ENCODE data around the gene KBTBD12.
"Not testable (repeated sequence)": the region's sequence is repeated elsewhere in the genome, so short reads cannot be mapped to it uniquely, and the experiment has no call there.

Gene KBTBD12

DNA sequence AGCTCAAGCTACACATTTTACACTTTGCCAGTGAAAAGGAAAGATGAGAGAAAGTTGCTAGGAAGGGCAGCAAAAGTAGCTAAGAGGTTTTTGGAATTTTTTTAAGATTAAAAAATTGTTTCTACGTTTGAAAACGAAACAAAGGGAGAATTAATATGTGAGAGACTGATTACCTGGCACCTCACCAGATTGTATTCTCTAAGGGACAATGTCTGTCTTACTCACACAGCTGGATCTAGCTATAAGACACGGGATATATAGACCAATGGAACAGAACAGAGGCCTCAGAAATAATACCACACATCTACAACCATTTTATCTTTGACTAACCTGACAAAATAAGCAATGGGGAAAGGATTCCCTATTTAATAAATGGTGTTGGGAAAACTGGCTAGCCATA lies 9.5 kb upstream of the KBTBD12 start:
- DNase-seq = no peak

DNA sequence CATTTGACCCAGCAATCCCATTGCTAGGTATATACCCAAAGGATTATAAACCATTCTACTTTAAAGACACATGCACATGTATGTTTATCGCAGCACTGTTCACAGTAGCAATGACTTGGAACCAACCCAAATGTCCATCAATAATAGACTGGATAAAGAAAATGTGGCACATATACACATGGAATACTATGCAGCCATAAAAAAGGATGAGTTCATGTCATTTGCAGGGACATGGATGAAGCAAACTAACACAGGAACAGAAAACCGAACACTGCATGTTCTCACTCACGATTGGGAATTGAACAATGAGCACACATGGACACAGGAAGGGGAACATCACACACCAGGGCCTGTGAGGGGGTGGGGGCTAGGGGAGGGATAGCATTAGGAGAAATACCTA lies 8.4 kb upstream of the KBTBD12 start:
- DNase-seq = not testable (repeated sequence)

DNA sequence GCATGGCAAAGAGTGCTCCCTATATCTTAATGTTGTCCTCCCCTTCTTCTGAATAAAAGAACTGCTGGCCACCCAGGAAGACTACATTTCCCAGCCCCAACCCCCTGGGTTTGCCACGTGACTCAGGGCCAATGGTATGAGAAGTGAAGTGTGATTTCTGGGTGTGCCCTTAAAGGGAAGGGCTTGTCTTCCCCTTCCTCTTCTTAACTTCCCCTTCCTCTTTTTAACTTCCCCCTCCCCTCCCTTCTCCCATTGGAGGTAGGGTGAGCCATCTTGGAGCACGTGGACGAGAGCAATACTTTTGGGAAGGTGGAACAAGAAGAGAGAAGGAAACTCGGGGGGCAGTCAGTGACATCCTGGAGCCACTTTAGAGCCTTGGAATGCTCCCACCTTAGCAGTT lies 6.8 kb upstream of the KBTBD12 start:
- no peak for DNase-seq

DNA sequence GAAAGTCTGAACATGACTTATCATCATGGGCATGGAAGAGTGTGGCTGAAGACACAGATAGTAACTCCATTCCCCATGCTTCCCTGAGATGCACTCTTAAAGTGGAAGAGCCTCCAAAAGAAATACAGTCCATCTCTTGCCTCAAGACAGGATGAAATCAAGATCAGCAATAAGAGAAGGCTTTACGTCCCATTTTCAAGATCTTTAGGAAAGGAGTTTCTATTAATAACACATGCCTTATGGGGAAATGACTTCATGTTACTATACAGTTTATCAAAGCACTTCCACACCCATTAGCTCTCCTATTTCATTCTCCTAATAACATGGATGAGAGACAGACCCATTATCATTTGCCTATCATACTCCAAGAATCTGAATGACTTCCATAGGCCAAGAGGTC lies 6.1 kb upstream of the KBTBD12 start:
- DNase-seq = no peak

DNA sequence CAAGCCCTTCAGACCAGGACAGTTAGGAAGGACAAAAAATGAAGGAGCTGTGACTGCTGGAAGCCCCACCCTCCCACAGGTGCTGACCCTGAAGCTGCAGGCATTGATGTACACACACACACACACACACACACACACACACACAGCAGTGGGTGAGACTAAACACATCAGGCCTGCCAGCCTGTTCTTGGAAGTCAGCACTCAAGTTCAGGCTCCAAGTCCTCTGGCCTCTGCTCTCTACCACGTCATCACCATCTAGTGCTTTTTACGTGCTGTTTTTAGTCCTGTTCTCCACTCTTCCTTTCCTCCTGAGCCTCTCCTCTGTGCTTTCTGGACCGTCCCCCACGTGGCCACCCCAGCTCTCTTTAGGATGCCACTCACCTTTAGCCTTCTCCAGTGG lies 5.4 kb upstream of the KBTBD12 start:
- DNase-seq = no peak

DNA sequence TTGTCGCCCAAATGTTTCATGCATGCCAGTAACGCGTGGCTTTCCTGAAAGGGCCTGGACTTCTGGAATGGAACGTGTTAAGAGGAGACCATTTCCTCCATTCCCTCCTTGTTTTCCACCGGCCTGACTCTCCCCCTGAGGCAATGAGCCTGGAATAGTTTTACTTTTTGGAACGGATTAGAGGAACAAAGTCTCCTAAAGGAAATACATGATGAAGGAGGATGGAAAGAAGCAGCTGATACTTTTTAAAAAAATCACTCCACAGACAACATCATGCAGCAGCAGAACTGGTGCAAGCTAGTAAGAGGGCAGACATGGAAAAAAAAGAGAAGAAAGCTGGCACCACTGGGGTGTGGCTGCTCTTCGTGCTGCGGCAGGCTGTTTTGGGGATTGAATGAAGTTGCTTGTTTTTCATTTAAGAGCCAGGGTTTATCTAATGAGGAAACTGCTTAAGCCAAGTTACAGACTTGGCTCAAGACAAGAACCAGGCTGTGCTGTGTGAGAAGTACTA lies 3.6 kb upstream of the KBTBD12 start:
- no peak for DNase-seq

DNA sequence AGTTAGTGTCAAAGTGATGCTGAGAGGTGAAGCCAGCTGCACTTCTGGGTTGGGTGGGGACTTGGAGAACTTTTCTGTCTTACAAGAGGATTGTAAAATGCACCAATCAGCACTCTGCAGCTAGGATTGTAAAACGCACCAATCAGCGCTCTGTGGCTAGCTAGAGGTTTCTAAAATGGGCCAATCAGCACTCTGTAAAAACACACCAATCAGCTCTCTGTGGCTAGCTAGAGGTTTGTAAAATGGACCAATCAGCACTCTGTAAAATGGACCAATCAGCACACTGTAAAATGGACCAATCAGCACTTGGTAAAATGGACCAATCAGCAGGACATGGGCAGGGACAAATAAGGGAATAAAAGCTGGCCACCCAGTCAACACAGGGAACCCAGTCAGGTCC lies 1.2 kb upstream of the KBTBD12 start:
- DNase-seq = not testable (repeated sequence)

DNA sequence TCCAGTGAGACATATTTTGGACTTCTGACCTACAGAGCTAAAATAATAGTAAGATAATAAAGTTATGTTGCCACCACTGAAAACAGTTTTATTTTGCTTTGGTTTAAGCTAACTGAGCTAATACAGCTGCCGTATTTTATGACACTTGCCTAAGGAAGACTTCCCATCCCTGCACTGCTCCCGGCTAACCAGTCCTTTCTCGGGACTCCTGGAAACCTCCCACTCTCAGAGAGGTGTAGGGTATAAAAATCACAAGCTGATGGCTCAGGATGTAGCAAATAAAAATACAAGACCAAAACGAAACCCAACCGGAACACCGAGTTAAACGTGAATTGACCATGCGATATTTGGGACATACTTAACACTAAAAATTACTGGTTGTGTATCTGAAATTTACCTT lies 448 bp upstream of the KBTBD12 start:
- DNase-seq = no peak

DNA sequence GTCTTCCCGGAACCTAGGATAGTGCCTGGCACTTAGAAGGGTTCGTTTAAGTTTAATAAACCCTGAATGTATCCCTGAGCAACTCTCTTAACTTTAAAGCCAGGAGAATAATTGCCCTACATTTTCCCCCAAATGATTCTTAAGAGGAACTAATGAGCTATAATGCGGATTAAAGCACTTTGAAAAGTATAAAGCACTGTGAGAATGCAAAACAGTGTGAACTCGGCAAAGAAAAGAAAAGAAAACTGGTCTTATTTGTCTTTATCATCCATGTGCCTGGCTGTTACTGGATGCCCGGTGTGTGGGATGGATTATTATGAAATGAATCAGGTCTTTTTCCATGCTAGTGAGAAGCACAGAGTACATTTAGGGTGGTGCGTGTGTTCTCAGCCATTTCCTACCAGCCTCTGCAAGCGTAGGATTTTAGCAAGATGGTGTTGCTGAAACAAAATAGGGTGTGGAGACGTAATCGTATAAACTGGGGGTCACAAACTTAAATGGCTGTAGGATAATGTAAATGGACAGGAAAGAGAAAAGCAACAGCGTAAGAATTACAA lies 983 bp downstream of the KBTBD12 start:
- no peak for DNase-seq

DNA sequence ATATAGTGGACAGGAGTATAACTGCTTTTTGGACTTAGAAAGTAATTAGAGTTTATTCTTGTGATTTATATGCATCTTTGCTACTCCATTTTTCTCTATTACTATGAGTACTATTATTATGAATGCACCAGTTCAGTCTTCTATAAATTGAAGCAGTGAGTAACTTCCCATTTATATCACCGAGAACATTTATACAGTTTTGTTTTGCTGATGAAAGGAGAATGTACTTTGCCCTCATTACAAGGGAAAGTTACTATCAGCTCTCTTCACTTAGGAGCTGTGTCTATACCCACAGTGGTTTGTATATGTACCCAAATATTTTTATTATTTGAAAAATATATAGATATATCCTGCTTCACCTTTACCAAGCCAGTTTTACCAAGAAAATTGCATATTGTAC lies 5.7 kb downstream of the KBTBD12 start:
- DNase-seq = no peak

DNA sequence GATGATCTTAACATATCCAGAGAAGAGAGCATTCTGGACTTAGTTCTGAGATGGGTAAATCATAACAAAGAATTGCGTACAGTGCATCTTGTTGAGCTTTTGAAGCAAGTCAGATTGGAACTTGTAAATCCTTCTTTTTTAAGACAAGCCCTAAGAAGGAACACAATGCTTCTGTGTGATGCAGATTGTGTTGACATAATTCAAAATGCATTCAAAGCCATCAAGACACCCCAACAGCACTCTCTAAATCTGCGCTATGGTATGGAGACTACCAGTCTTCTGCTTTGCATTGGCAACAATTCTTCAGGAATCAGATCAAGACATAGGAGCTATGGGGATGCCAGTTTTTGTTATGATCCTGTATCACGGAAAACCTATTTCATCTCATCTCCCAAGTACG lies 8.6 kb downstream of the KBTBD12 start:
- DNase-seq = no peak

DNA sequence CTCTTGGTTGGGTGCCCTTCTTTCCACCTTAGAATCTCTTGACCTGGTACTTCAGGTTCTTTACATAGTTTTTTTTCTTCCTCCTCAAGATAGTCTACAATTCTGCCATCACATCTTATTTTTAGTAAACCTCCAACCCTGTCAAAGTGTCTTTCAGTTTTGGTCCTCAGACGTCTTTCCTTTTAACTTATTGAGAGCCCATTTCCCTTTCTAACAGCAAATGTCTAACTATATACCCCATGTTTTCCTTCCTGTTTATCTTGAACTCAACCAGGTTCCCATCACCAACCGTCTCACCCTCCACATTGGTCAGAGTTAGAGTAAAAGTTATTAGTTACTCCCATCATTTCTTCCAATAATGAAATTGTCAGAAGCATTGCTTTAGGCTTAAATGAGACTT lies 10.4 kb downstream of the KBTBD12 start:
- DNase-seq = no peak

DNA sequence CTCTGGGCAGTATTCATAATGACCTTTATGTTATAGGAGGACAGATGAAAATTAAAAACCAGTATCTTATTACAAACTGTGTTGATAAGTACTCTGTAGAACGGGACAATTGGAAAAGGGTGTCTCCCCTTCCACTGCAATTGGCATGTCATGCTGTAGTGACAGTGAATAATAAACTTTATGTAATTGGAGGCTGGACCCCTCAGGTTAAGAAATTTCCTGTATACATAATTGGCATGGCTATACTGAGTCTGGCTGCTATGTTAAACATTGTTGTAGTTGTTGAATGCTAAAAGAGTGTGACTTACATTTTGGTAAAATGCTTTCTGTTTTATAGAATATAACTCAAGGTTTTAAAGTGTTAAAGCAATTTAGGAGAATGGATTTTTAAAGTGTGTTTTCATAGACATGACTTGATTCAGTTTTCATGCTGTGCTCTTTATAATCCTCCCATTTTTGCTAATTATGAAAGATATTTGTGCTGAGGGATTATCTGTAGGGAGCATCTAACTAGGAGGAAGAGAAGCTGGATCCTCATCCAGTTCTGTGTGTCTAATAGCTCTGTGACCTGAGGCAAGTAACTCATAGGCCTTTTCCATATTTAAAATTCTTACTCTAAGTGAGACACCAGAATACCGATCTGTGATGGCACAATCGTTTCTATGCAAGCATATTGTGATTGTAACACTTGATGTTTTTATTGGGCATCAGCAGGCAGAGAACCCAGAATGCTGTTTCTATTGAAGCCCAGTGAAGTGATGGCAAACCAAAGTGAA lies 13.0 kb downstream of the KBTBD12 start:
- no peak for DNase-seq

DNA sequence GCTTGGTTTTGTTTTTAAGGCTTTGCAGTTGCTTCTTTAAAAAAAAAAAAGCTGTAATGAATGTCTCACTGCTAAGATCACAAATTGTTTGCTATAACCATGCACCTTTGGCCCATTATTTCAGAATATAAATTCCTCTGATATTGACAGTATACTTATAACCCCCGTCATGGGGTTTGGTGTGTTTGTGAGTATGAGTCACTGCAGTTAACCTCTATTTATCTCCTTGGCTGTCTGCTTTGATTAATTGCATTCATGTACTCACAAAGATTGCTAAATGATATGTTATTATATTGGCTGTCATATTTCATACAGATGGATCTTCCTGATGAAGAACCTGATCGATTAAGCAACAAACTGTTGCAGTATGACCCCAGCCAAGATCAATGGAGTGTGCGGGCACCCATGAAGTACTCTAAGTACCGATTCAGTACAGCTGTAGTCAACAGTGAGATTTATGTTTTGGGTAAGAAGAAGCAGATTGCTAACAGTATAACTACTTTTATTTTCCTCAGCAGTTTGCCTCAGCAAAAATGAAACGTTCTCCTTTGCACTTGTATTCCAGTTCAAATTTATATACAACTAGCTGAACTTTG lies 14.9 kb downstream of the KBTBD12 start:
- DNase-seq = no peak

DNA sequence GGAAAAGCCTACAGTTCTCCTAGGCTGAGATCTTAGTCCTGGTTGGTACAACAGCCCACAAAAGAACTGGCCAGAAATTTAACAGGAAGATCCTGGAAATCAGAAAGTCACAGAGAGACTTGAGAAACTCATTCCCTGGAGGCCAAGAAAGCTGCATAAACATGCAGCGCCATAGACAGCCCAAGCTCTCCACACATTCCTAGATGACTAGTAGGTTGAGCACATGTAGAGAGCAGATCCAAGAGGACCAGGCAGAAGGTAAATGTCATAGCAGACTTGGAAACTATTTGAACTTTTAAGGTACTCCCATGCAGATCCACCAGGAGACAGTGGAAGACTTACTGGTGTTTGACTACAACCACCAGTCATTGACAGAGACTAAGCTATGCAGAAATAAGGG lies 18.4 kb downstream of the KBTBD12 start:
- DNase-seq = no peak

DNA sequence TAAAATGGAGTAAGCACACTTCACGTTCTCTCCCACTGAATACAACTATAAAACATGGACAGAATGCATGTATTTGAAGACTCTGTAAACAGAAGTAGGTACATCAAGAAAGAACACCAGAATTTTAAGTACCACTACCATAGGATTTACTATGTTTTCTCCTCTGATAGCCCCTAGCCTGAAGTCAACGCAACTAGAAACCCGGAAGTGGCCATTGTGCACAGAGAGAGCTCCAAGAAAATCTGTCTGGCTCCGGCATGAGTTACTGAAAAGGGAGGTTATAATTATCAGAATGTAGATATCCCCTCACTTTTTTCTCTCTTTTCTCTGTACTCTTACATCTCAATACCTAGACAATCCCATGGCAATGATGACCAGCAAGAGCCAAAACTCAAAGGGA lies 23.8 kb downstream of the KBTBD12 start:
- no peak for DNase-seq

DNA sequence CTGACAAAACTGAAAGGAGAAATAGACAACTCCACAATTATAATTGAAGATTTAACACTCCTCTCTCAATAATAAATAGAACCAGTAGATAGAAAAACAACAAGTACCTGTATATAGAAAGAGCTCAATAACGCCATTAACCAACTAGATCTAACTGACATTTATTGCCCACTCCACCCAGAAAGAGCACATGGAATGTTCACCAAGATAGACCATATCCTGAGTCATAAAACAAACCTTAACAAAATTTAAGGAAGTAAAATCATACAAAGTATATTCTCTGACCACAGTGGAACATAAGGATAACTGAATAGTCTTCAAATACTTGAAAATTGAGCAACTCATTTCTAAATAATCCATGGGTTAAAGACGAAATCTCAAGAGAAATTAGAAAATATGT lies 25.1 kb downstream of the KBTBD12 start:
- DNase-seq = no peak

DNA sequence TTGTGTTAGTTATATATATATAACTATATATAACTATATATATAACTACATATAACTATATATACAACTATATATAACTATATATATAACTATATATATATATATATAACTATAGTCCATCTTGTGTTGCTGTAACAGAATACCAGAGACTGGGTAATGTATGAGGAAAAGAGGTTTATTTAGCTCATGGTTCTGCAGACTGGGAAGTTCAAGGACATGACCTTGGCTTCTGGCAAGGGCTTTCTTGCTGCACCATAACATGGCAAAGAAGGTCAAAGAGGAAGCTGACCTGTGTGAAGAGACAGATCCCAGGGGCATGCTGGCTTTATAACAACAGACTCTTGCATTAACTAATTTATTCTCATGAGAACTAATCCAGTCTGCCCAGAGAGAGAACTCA lies 27.6 kb downstream of the KBTBD12 start:
- DNase-seq = no peak

DNA sequence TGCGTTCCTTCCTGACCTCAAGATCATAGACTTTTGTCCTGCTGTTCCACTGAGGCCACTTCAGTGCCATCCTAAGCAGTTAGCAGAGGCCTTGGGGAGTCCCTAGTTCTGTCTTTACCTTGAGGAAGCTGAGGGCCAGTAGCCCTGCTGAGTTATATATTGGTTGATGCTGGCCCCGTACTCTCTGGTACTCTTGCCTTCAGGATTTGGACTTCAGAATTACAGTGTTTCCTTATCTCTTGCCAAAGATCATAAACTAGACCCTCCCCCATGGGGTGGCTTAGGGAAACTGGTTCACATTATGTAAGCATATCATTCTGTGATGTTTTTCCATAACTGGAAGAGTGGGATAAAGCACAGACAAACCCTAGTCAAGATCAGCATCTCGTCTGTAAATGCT lies 33.2 kb downstream of the KBTBD12 start:
- no peak for DNase-seq

DNA sequence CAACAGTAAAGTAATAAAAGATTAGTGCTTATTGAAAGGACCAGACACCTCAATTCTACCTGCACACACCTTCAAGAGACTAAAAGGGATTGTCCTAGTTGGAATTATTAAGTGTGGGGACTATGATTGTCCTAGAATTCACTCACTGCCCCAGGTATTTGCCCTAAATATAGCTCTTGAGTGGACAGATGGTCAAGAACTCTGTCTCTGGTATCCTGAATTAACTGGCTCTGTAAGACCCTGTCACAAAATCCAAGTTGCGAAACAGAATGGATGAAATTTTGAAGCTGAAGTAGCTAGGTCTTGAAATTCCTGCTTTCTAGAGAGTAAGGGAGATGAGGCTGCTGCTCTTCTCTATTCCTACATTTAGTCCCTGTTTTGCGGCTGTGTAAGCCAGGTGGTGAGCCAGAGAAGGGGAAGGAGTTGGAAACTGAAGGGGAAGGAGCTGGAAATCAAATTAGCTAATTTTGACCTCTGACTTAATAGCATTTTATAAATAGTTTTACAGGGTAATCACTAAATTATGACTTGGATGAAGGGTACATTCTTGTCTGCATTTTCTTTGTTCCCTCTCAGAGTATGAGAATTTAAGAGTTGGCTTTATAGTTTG lies 34.5 kb downstream of the KBTBD12 start:
- no peak for DNase-seq

DNA sequence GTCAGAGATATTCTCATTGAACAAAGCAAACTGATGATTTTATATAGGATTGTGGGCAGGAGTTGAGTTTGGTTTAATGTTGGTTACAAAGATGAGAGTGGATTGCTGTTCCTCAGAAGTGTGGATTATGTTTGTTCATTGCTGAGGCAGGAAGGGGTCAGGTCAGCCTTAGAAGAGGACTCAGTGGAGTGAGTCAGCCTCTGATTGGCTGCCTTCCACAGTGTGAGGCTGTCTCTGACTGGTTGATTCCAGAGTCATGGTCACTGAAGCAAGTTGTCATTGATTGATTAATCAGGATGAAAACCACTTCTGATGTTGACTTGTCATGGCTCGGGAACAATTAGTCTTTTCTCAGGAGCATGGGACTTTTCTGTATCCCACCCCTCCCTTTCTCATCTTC lies 36.2 kb downstream of the KBTBD12 start:
- DNase-seq = no peak

DNA sequence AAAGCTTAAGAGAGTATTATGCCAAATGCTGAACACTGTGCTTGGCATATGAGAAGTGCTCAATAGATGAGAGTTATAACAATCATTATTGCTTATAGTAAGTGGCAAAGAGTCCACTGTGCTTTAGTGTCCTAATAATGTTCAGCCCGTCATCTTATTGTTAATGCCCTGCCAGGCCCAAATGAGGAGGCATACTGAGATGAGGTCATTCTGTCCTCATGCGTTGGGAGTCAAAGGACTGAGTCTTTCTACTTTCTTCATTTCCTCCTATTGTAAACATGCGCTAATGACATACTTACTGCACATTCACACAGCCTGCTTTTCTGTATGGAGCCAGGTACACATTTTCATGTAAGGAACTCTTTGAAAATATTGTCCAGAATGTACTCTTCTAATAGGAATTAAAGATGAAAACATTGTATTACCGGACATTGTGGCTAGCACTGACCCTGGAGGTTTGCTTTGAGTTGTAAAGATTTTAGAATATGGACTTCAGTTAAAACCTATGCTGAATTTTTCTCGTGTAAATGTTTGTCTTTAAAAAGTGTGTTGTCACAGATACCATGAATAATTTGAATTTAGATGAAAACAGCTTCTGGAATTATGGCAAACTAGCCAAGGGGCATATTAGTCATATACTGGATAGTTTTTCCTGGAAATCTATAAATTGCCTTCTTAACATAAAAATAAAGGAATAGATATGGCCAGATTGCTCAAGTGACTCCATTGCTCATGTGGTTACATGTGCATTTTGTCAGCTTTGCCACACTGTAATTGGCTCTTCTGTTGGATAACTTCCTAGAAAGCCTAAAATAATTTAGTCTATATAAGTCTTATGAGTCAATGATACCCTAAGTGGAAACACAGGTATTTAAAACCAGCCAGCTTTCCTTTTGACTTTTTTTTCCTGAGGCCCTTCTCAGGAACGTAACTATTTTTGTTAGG lies 38.3 kb downstream of the KBTBD12 start:
- no peak for DNase-seq

DNA sequence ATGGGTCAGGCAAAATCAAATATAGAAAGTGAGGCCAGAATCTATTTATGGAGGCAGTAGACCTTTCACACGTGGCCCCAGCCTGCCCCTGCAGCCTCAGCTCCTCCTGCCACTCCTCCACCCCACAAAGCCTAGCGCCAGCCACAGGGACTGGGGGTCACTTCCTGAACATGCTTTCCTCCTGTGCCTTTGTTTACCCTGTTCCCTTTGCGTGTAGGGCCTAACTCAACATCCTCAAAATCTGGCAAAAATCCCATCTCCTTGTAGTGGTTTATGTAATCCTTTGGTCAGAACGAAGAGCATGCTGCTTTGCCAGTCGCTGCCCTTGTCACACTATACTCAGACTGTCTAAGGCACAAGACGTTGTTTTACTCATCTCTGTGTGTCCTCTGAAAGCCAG lies 39.6 kb downstream of the KBTBD12 start:
- no peak for DNase-seq

All from DMS 273 treated with DMSO at 0.1 percent for 48 hours (cell line).